ENCODE data around the gene ZC3H11A.

GRCh38 chr1:203760506-203760905, 34.9 kb upstream of the ZC3H11A start:
- TF ChIP-seq, protein P1, sequence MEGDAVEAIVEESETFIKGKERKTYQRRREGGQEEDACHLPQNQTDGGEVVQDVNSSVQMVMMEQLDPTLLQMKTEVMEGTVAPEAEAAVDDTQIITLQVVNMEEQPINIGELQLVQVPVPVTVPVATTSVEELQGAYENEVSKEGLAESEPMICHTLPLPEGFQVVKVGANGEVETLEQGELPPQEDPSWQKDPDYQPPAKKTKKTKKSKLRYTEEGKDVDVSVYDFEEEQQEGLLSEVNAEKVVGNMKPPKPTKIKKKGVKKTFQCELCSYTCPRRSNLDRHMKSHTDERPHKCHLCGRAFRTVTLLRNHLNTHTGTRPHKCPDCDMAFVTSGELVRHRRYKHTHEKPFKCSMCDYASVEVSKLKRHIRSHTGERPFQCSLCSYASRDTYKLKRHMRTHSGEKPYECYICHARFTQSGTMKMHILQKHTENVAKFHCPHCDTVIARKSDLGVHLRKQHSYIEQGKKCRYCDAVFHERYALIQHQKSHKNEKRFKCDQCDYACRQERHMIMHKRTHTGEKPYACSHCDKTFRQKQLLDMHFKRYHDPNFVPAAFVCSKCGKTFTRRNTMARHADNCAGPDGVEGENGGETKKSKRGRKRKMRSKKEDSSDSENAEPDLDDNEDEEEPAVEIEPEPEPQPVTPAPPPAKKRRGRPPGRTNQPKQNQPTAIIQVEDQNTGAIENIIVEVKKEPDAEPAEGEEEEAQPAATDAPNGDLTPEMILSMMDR (IDR thresholded peaks at IDR 0.05): no peak
- no peak for TF ChIP-seq POLR2A (IDR thresholded peaks at IDR 0.05)
